LNCAP (cell line): ENCODE data around the gene CDKAL1.

Experiments
- CTCF ChIP-seq: fragments of 450-650 bp; IDR thresholded peaks from 2 replicates; pipeline ENCODE4 v1.5.1; 2017; ENCODE audit warnings: mild to moderate bottlenecking

The CDKAL1 gene

GRCh38 chr6:20777801-20778200, 243.5 kb downstream of the CDKAL1 start:
- no peak for TF ChIP-seq CTCF

DNA sequence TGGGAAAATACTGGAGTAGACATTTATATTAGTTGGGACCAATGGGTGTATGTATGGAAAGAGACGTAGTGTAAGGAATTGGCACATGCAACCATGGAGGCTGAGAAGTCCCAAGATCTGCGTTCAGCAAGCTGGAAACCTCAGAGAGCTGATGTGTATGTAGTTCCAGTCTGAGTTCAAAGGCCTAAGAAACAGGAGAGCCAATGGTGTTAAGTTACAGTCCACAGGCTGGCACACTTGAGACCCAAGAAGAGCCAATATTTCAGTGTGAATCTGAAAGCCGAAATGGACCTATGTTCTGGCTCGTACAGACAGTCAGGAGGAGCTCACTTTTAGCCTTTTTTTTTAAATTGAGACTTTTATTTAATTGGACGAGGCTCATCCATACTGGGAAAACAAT, 244.2 kb downstream of the CDKAL1 start:
- no peak for TF ChIP-seq CTCF

GRCh38 chr6:20778912-20779311, 244.7 kb downstream of the CDKAL1 start:
- no peak for TF ChIP-seq CTCF

- no peak for TF ChIP-seq CTCF
These were observed 254.9 kb downstream of the CDKAL1 start for GRCh38 chr6:20789162-20789561.

DNA sequence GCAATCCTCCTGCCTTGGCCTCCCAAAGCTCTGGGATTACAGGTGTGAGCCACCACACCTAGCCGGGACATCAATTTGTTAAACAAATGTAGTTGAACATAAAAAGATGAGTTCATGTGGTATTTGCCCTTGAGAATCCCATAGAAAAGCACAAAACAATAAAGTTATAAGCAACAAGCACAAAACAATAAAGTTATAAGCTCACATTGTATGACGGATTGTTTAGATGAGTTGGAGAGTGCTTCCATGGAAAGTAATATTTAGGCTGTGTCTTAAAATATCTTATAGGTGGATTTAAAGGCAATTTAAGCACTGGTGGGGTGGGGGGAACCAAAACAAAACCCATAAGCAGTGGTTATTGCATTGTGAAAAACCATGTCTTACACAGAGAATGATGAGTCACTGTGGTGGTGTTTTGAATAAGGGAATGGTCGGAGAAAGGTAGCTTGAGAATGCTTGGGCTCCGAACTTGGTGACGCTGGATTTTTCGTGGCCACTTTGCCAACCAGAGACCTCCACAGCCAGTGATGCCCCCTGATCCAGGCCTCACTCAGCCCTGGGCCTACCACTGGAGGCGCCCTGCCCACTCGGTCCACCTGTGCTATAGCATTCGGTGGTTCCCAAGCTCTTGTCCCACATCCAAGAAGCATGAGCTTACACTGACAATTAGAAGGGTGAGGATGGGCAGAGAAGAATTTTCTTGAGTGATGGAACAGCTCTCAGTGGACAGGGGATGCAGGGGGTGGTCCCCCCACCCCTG, 256.0 kb downstream of the CDKAL1 start:
- no peak for TF ChIP-seq CTCF

DNA sequence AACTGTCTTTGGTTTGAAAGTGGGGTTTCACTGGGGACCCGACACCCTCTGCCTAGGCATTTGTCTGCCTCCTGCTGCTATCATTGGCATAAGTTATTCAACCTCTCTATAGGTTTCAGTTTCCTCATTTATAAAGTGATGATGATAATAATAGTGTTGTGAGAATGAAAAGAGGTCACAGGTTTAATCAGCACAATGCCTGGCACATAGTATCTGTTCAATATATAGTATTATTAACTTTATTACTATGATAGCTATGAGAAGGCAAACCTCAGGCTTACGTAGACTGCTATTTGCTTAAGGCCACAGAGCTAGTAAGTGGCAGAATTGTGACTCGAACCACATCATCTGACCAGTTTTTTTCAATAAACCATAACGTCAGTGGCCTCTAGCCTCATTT, 256.8 kb downstream of the CDKAL1 start:
- no peak for TF ChIP-seq CTCF

DNA sequence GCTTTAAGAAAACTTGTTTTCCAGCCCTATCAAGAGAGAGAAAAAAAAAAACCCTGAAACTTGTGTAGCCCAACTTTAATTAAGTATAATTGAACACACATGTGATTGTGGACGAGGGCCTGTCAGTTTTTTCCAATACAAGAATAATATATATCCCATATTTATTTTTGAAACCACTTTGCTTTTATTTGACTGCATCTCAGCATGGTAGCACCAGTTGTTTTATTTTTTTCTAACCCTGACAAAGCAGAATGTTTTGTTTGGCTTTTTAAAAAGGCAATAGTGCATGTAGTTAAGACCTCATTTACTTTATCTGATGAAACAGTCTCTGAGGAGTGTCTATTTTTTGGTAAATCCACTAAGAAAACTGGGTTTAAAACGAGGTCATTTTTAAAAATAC, 257.7 kb downstream of the CDKAL1 start:
- TF ChIP-seq CTCF: no peak

- TF ChIP-seq CTCF: no peak
These were observed 258.9 kb downstream of the CDKAL1 start for GRCh38 chr6:20793174-20793573.
